C1 segment of cervical spinal cord (tissue), 14 donors: Measurements from ENCODE around the gene GLA.

Source experiments
- DNase-seq, 14 donors: peaks; one replicate each; lab custom pipeline; 2025; lab: John Stamatoyannopoulos, UW

GLA gene

GRCh38 chrX:101357166-101357795 lies 50.4 kb downstream of the GLA start:
- no peak for DNase-seq

GRCh38 chrX:101349193-101349562 lies 58.5 kb downstream of the GLA start:
- DNase-seq, result no peak

DNA sequence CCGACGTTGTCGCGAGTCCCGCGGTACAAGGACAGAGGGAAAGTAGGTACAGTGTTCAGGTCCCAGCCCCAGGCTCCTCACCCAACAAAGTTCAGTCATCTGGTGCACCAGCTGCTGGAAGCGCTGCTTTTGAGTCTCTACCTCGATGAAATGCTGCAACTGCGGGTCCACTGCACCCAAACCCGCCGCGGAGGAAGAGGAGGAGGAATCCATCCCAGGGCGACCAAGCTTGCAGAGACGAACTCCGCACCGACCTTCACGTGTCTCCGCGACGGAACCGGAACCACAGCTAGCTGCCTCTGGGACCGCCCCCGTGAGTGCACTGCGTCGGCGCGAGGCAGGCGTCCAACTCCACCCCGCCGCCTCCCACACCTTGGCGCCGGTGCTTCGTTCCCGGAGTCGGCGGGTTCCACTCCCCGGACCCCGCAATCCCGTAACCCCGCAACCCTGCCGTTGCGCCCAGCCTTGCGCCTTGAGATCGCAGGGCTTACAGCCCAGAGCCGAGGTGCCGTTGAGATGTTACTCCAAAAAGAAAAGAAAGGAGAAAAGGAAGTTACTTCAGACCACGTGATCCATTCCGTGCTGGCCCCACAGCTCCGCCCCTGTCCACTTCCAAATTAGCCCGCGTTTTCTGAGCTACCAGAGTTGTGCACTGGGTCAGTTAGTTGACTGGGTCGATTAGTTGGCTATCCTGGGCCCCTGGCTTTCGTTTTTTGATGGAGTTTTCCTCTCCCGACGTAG lies 59.1 kb downstream of the GLA start, which contains the start of gene TIMM8A:
Gene TIMM8A (minus strand): TSS at position 291 of the 741 bp plus-strand sequence. CDS start 78 bp downstream, at position 213.
- peak in 13 of 14 donors; percentile 9 to 81 (median 57) for DNase-seq

GRCh38 chrX:101347859-101348451 lies 59.8 kb downstream of the GLA start:
- peak in 2 of 14 donors; percentile 25 to 32 for DNase-seq
